Measurements from ENCODE around the gene STX8.

Gene STX8

DNA sequence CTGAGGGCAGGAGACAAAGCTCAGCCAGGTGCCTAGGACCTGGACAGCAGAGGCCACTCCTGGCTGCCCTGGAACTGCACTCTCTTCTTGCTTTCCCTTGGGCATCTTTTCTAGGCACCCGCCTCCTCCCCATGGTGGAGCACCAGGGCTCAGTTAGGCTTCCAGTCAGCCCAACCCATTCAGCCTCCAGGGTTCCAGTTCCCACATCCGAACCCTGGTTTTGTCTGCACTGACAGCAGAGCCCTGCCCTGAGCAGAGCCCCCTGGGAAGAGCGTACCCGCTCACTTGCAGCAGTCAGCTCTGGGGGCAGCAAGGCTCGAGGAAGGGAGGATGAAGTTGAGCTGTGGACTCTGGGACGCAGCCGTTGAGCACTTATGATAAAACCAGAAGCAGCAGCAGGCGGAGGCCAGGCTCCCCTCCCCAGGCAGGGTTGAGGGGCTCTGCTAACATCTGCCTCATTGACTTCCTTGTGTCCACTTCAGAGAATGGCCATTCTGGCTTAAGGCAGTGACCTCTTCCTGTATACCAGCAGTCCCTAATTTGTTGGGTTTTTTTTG is 341.2 kb downstream of the STX8 start:
- peak in 3 of 10 donors; percentile 29 to 67 (median 59) for DNase-seq
- intact Hi-C loops (cut with DNase I), result no loop called here

DNA sequence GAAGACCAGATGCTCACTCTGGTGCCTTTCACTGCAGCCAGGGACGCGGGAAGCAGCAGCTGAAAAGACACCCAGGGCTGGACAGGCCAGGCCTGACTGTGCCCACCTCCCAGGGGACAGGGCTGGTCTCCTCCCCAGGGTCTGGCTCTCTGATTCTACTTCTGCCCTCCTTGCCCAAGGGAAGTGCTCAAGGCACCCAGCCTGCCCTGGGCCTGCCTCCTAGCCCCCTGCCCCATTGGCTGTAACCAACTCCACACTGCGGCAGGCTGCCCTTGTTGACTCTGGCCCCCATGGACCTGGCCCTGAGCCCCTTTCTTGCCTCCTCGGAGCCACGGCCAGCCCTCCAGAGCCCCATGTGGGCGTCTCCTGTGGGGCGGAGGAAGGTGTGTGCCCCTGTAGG is 341.9 kb downstream of the STX8 start:
- DNase-seq, result peak in 4 of 10 donors; percentile 7 to 71 (median 60)
- intact Hi-C loops (cut with DNase I), result no loop called here

DNA sequence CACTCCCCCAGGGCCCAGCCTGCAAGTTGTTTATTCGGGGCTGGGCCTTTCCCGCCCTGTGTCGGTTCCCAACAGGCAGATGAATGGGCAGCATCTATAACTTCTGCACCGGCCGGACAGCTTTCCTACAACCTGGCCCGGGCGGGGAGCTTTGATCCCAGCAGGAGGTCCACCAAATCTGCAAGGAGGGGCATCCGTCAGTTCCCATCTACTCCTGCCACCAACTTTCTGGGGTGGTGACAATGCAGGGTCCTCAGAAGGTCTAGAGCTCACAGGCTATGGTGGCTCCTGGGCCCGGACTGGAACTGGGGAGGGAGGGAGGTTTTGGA is 342.4 kb downstream of the STX8 start:
- intact Hi-C loops (cut with DNase I), result no loop called here
- DNase-seq, result peak in 2 of 10 donors; percentile 16 to 48

DNA sequence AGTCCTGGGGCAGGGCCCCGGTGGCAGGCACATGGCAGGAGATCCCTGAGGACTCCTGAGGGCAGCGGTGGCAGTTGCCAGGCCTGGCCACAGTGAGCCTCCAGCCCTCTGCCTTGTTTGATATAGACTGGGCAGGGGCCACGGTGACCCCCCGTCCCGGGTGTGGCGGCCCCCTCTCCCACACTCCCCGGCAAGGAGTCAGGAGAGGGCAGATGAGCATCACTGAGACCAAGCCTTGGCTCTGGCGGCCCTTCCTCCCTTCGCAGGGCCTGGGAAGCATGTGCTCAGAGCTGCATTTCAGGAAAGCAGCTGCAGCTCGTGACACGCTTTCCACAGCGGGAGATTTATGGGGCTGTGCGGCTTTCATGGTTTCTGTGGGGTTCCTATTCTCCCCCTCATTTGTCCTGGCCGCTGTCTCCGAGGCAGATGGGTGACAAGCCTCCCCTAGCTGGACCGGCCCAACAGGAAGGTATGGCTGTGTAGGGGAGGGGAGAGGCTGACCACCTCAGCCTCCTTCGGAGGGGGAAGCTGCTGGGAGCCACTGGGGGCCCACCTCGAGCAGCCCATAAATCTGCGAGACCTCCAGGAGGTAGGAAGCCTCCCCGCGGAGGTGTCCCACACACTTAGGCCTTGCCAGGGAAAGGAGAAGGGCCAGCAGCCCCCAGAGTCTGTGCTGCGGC is 342.9 kb downstream of the STX8 start:
- intact Hi-C loops (cut with DNase I), result no loop called here
- DNase-seq, result peak in 3 of 10 donors; percentile 65 to 85 (median 70)

DNA sequence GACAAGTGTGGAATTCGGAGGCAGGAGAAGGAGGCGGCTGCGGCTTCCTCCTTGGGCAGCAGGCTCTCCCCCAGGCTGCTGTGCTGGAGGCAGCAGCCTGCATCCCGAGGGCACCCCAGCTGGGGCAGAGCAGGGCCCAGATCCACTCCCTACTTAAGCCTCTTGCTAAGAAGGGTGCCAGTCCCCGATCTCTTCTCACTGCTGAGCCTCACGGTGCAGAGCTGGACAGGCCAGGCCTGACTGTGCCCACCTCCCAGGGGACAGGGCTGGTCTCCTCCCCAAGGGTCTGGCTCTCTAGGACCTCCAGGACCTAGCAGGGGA is 343.5 kb downstream of the STX8 start:
- intact Hi-C loops (cut with DNase I), result no loop called here
- peak in 1 of 10 donors; percentile 59 for DNase-seq

DNA sequence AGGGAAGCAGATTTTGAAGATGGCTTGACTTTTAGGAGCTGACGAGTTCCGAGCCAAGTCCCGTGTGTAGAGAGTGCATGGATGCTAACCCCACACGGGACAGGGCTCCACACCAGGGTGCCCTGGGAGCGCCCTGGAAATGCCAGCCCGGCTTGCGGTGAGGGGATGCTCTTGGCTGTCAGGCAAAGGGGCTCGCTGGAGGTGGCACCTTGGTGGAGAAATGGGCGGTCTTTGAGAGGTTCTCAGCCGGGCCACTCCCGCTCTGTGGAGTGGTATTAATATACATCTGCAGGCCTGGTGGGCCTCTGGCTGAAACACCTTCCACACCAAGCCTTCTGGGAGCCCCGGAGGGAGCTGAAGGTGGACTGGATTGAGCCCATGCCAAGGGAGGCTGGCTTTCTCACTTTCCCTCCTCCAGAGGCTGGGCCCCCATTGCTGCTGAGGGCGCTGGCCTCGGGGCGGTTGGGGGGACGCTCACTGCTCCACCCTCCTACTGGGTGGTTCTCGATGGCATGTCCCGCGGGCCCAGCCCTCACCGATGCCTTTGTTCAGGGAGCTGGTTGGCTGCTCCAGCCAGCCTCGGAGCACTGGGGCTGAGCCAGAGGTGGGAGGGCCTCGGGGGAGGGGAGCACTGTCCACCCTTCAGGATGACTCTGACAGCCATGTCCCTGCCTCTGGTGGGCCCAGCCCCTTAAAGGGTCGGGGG is 344.0 kb downstream of the STX8 start:
- intact Hi-C loops (cut with DNase I), result no loop called here
- DNase-seq, result peak in 4 of 10 donors; percentile 17 to 82 (median 69)

DNA sequence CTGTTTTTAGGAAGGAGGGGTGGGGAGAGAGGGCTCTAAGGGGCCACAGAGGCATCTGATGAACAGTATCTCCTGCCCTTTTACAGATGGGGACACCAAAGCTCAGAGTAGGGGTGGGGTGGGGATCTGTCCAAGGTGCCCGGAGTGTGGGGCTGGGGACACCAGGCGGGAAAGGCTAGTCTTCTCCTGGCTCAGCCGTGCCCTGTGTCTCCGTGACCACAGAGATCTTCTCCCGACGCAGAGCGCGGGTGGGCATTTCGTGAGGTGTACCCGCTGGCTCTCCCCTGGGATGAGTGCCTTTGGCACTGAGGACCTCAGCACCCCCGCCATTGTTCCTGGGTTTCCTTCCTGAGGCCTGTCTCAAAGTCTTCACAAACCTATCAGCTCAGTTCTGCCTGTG is 344.8 kb downstream of the STX8 start:
- DNase-seq, result peak in 4 of 10 donors; percentile 12 to 61 (median 52)
- intact Hi-C loops (cut with DNase I), result no loop called here

DNA sequence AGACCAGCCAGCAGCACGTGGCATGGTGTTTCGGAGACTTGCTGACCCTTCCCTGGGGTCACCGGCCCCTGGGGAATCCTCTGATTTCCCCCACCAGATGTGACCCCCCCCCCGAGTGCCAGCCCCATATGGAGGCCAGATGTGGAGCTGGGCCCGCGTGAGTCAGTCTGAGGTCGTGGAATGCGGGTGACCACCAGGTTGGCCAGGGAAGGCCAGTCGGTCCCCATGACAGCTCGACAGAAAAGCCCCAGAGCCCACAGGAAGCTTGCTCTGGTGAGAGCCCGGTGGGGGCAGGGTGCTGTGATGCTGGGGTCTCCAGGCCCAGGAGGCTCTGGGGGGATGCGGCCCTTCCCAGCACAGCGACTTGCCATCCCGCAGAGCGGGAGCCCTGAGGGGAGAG is 345.3 kb downstream of the STX8 start:
- DNase-seq, result peak in 4 of 10 donors; percentile 24 to 74 (median 58)
- intact Hi-C loops (cut with DNase I), result no loop called here

DNA sequence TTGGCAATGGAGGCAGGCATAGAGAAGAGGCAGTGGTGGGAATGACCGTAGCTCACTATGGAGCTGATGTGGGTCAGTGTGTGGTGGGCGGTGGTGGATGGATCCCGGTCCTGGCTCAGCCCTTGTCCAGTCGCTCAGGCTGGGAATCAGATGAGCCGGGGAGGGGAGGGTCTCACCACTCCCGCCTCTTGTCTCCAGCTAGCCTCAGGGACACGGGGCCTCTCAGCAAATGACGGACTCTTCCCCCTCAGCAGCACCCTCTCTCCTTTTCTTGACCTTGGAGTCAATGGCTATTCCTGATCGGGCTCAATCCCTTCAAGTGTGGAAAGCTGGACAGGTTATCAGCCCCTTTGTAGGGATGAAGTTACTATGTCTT is 345.8 kb downstream of the STX8 start:
- peak in 4 of 10 donors; percentile 8 to 60 (median 20) for DNase-seq
- intact Hi-C loops (cut with DNase I), result no loop called here

DNA sequence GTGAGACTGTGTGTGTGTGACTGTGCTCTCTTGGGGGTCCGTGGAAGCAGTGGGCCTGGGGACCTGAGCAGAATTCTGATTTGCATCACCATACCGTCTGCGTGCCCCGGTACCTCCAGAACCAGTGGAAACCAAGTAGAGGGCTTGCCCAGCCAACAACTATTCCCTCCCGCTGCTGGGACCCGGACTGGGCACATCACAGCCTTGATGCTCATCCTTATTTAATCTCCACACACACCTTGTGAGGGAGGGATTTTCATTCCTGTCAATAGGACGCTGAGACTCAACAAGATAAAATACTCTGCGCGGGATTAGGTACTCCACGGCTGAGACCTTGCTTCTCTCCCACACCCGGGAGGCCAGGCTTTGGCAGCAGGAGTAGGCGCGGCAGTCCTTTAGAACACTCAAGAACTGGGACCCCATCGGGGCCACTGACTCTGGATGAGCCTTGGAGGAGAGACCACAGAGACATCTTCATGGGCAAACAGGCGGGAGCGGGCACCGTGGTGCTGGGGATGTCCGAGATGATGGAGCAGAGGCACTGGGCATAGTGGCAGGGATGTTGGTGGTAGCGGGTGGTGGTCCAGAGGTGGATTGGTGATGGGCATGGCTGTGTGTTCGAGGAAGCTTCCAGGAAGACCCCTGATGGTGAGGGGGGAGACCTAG is 346.3 kb downstream of the STX8 start:
- intact Hi-C loops (cut with DNase I), result no loop called here
- peak in 4 of 10 donors; percentile 12 to 75 (median 58) for DNase-seq

DNA sequence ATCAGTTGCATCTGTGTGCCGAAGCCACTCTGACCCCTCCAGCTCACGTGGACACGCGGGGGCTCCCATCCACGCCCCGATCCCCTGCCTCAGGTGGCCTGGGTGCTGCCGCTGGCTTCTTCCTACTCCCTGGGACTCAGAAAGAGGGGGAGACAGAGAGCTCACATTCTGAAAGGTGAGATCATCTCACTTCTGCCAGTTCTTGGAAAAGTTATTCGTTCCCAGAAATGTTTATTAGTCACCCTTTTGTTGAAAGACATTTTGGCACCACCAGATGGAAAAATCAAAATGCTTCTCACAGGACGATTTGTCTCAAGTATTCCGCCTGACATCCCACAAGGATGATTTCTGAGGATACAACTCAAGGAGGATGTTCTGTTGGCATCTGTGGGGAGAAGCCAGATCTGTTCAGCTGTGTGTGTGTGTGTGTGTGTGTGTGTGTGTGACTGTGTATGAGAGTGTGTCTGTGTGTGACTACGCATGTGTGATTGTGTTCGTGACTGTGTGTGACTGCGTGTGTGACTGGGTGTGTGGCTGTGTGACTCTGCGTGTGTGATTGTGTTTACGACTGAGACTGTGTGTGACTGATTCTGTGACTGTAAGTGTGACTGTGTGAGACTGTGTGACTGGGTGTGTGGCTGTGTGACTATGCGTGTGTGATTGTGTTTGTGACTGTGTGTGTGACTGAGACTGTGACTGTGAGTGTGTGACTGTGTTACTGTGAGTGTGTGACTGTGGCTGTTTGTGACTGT is 347.0 kb downstream of the STX8 start:
- DNase-seq, result peak in 3 of 10 donors; percentile 4 to 26 (median 22)
- intact Hi-C loops (cut with DNase I), result no loop called here

DNA sequence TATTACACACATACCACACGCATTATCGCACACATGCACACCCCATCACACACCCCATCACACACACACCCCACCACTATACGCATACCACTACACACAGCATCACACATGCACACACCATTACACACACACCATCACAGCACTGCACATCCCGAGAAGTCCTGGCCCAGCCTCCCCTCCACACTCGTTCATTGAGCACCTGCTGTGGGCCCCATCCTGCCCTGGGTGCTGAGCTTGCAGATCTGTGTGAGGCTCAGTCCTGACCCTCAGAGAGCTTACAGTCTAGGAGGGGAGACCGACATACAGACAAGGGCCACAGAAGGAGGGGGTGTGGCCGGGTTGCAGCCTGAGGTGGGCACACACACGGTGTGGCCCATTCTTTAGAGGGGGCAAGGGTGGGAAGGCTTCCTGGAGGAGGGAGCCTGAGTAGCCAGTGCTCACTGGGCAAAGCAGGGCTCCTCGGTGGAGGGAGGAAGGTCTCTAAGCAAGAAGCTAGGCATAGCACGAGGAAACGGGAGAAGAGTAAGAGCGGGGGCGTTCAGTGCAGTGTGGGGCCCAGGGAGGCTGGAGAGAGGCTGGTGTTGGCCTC is 347.7 kb downstream of the STX8 start:
- intact Hi-C loops (cut with DNase I), result no loop called here
- peak in 3 of 10 donors; percentile 51 to 67 (median 63) for DNase-seq

DNA sequence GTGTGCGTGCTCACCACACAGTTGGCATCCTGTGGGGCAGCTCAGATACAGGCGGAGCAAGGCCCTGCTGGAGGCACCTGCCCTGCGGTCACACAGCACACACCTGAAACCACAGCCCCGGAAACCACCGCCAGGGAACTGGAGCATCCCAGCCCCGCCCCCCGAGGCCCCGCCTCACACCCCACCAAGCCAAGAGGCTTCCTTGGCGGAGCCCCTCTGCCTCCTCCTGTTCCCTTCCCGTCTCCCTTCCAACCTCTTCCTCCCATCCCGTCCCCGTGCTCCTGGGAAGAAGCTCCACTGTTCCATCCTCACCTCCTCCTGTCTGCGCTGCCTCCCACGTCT is 348.9 kb downstream of the STX8 start:
- intact Hi-C loops (cut with DNase I), result no loop called here
- DNase-seq, result peak in 3 of 10 donors; percentile 55 to 80 (median 78)

DNA sequence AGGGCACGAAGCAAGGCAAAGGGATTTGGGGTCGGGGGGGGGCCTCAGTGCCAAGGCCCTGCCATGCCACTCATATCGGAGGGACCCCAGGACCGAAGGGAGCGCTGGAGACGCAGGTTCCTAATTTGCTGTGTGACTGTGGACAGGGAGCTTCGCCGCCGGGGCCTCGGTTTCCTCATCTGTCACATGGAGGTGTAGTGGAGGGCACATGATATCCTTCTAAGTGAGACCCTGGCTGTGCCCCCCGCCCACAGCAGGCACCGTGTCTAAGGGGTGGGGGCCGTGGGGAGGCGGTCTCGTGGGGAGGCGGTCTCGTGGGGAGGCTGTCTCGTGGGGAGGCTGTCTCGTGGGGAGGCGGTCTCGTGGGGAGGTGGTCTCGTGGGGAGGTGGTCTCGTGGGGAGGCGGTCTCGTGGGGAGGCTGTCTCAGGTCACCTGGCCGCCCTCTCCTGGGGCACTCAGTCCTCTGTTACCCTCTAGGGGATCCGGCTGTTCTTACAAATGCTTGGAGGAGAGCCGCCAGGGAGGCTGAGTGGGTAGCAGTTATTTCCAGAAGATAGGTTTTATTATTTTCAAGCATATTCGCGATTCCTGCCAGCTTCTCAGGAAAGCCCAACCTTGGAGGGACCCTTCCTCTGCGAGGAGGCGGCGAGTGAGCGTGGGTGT is 349.4 kb downstream of the STX8 start:
- intact Hi-C loops (cut with DNase I), result no loop called here
- DNase-seq, result peak in 3 of 10 donors; percentile 37 to 65 (median 65)

DNA sequence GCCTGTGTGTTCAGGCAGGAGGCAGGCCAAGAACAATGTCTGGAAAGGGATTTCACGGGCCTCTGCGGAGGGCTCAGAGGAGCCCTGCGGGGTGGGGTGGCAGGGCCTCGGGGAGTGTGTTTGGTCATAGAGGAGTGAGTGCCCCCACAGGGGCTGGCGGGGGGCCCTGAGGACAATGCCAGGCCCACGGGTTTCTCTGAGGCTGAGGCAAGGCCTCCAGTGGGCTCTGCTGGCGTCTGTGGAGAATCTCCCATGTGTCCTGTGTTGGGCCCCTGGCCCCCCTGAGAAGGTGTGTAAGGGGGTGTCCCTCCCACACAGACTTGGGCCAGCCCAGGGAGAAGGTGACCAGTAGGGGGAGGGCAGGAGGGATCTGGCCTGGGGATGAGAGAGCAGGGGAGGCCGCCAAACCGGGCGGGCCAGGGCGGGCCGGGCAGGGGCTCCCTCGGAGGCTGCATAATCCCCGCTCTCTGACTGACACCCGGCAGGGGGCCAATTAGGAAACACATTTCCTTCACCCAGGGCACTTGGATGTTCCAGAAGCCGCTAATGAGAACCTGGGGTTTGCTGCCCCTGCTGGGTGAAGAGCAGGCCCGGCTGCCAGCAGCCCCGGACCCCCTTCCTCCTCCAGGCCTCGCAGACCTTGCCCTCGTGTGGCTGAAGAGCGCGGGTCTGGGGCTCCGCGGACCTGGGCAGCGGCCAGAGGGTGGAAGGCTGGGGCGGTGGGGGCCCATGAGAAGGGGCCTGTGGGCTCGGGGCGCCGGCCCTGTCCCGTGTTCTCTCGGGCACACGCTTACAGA is 350.1 kb downstream of the STX8 start:
- DNase-seq, result peak in 3 of 10 donors; percentile 61 to 77 (median 76)
- intact Hi-C loops (cut with DNase I), result no loop called here

DNA sequence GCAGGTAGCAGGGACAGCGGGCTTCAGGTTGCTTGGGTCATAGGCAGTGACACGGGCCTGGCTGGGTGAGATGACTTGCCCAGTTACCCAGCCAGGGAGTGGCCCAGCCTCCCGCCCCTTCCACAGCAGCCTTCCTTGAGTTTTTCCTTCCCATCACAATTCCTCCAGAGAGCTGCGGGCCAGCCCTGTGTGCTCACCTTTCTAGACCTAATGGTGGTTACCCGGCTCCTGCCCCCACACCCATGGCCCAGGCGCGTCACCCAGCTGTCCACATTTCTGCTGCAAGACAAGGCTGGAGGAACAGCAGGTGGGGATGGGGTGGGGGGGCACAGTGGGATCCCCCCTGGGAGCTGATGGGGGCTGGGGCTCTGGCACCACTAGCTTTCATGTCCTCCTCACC is 351.1 kb downstream of the STX8 start:
- intact Hi-C loops (cut with DNase I), result no loop called here
- DNase-seq, result peak in 2 of 10 donors; percentile 62 to 80

DNA sequence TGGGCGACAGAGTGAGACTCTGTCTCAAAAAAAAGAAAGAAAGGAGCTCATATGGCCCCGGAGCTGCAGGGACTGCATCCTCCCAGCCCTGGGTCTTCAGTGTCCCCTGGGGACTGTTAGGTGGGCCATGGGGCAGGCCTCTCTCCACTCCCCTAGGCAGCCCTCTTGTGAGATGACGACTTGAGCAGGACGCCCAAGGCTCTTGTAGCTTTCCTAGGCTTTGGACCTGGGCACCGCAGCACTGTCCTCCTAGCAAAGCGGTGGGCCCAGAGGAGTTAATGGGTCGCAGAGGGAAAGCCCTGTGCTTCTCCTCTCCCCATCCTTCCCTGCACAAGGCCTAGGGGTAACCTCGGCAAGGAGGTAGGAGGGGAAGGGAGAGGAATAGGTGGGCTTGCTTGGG is 352.1 kb downstream of the STX8 start:
- intact Hi-C loops (cut with DNase I), result no loop called here
- peak in 1 of 10 donors; percentile 58 for DNase-seq

DNA sequence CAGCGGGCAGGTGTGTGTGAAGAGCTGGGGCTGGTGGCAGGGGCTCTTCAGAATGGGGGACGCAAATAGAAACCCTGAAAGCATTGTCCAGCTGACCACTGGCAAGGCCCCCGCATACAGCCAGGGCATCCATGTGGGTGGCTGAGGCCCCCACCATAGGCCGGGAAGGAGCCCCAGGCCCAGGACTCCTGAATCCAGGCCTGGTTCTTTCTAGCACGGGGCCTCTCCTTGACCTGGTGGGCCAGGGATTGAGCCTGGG is 353.8 kb downstream of the STX8 start:
- DNase-seq, result peak in 2 of 10 donors; percentile 33 to 70
- intact Hi-C loops (cut with DNase I), result no loop called here

Measured in posterior cingulate gyrus (tissue), 11 donors.